Urothelium cell line (cell line): ENCODE data around the gene DLGAP1.

Source experiments
- DNase-seq: peaks from one replicate; pipeline ENCODE4 v3.0.0; 2011; ENCODE audit warnings: low spot score, mixed read lengths
- FAIRE-seq: peaks from 2 replicates; lab custom pipeline; 2011; peaks lifted over from hg19 to GRCh38; lab: Jason Lieb, UNC

The DLGAP1 gene

GRCh38 chr18:4246374-4246773 lies 208.7 kb downstream of the DLGAP1 start:
- DNase-seq (no peak), FAIRE-seq (no peak)

GRCh38 chr18:4245456-4245855 lies 209.7 kb downstream of the DLGAP1 start:
- FAIRE-seq (no peak), DNase-seq (no peak)

GRCh38 chr18:4242431-4243161 lies 212.5 kb downstream of the DLGAP1 start:
- FAIRE-seq (peak; percentile 73), DNase-seq (no peak)

GRCh38 chr18:4241090-4241617 lies 214.0 kb downstream of the DLGAP1 start:
- FAIRE-seq (peak; percentile 13), DNase-seq (no peak)

- DNase-seq (no peak), FAIRE-seq (no peak)
Observed at GRCh38 chr18:4238966-4239365, 216.1 kb downstream of the DLGAP1 start.

GRCh38 chr18:4237664-4238041 lies 217.5 kb downstream of the DLGAP1 start:
- DNase-seq, result no peak

GRCh38 chr18:4236940-4237663 lies 218.0 kb downstream of the DLGAP1 start:
- no peak for FAIRE-seq

More at GRCh38 chr18:4237664-4238041, 217.5 kb downstream of the DLGAP1 start:
- no peak for FAIRE-seq

GRCh38 chr18:4233468-4233867 lies 221.6 kb downstream of the DLGAP1 start:
- no peak for FAIRE-seq
- no peak for DNase-seq

More at GRCh38 chr18:4236940-4237663, 218.0 kb downstream of the DLGAP1 start:
- DNase-seq, result no peak

- FAIRE-seq (no peak), DNase-seq (no peak)
Observed at GRCh38 chr18:4232656-4233055, 222.5 kb downstream of the DLGAP1 start.

GRCh38 chr18:4231260-4231659 lies 223.8 kb downstream of the DLGAP1 start:
- no peak for DNase-seq
- no peak for FAIRE-seq

GRCh38 chr18:4230450-4231168 lies 224.5 kb downstream of the DLGAP1 start:
- peak; percentile 35 for FAIRE-seq
- no peak for DNase-seq

- FAIRE-seq, result peak; percentile 58
- DNase-seq, result no peak
Observed at GRCh38 chr18:4224031-4224704, 230.9 kb downstream of the DLGAP1 start.

GRCh38 chr18:4211111-4211837 lies 243.8 kb downstream of the DLGAP1 start:
- FAIRE-seq (peak; percentile 70), DNase-seq (no peak)

GRCh38 chr18:4208366-4208765 lies 246.7 kb downstream of the DLGAP1 start:
- FAIRE-seq (no peak), DNase-seq (no peak)

- FAIRE-seq, result peak; percentile 65
- DNase-seq, result no peak
Observed at GRCh38 chr18:4207383-4207985, 247.6 kb downstream of the DLGAP1 start.

GRCh38 chr18:4204438-4204720 lies 250.7 kb downstream of the DLGAP1 start:
- FAIRE-seq, result no peak

GRCh38 chr18:4203568-4204437 lies 251.3 kb downstream of the DLGAP1 start:
- DNase-seq (no peak), FAIRE-seq (peak; percentile 61)

More at GRCh38 chr18:4204438-4204720, 250.7 kb downstream of the DLGAP1 start:
- no peak for DNase-seq

GRCh38 chr18:4200399-4200798 lies 254.7 kb downstream of the DLGAP1 start:
- DNase-seq, result no peak
- no peak for FAIRE-seq

- DNase-seq, result no peak
- no peak for FAIRE-seq
Observed at GRCh38 chr18:4198956-4199355, 256.2 kb downstream of the DLGAP1 start.
